HuH-7.5 (cell line): ENCODE measurements around the gene DGKG.

Source experiments
- DNase-seq: peaks from one replicate; pipeline ENCODE4 v3.0.0; 2011; ENCODE audit warnings: low spot score

Gene DGKG

DNA sequence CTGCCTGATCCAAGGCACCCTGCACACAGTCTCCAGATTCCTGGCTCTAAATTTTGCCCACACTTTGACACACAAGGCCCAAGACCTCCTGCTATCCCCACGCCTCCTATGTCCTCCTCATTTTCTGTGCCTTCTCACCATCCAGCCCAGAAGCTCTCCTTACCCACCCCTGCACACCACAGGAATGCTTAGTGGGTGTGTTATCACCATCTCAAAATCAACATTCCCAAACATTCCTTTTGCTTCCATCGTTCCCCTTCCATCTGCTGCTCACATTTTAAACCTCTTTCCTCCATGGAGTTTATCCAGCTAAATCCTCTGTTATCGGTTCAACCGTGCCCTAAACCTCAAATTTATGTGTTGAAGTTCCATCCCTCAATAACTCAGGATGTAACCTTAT, 43.9 kb downstream of the DGKG start:
- DNase-seq = no peak

DNA sequence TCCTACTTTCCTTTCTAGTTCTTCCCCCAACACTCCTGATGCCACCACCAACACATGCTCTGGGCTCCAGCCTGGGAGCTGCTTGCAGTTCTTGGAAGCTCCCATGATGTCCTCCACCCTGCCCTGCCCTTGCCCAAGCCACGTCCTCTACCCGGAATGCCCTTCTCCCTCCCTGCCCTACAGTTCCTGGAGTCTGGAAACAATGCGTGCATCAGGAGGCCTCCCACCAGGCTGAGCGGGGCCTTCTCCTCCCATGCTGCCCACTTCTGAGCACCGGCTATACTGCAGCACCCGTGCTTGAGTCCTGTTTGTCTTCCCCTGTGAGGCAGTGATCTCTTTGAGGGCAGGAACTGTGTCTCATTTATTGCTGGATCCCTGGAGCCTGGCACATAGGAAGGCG, 44.6 kb downstream of the DGKG start:
- DNase-seq = no peak

- DNase-seq = no peak
Observed at GRCh38 chr3:186316666-186317260, 45.3 kb downstream of the DGKG start.

- no peak for DNase-seq
Observed at GRCh38 chr3:186315581-186316354, 46.3 kb downstream of the DGKG start.

- no peak for DNase-seq
Observed at GRCh38 chr3:186314896-186315295, 47.1 kb downstream of the DGKG start.

- DNase-seq = no peak
Observed at GRCh38 chr3:186311441-186311840, 50.6 kb downstream of the DGKG start.

DNA sequence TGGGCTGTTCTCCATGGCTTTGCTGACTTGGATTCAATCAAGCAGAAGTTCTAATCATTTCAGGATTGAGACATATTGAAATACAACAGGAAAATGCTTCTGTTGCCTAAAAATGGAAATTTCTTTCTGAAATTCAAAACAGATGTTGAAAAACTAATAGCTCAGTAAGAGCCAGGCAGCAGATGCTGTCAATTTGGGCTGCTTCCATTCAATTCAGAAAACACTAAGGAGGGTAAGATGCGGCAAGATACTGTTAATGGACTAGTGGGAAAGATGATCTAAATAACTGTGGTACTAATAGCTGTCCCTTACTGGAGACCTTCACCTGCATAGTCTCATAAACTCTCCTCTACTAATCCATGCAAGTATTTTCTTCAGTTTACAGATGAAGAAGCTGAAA, 53.5 kb downstream of the DGKG start:
- DNase-seq = no peak

GRCh38 chr3:186307594-186308221, 54.3 kb downstream of the DGKG start:
- DNase-seq = no peak

DNA sequence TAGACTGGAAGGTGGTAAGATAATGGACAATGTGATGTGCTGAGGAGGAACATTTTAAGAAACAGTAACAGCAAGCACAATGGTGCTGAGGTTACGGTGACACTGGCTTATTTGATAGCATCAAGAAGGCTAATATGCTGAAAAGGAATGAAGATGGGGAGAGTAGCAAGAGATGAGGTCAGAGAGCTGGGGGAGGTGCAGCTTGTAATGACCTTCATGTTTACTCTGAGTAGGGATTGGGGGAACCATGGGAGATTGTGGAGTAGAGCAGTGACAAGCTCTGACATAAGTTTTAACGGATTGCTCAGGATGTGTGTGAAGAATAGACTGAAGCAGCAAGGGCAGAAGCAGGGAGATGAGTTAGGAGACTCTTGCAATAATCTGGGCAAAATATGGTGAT, 56.7 kb downstream of the DGKG start:
- no peak for DNase-seq

GRCh38 chr3:186303965-186304364, 58.1 kb downstream of the DGKG start:
- DNase-seq = no peak

DNA sequence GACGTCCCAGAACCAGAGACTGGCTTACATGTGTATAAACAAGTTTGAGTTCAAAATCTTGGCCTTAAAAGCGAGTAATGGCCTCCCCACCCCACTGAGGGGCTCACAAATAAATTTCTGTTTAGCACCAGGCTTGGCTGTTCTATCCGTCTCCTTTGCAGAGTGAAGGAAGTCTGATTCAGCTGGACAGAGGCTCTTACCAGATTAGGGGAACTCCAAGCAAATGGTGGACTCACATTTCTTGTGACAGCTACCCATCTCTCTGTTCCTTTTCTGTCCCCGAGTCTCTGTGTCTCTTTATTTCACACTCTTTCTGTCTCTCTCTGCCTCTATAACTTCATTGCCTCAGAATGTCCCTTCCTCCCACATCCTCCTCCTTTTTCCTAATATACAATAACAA, 62.7 kb downstream of the DGKG start:
- no peak for DNase-seq

GRCh38 chr3:186298876-186299275, 63.2 kb downstream of the DGKG start:
- no peak for DNase-seq

- DNase-seq = no peak
Observed at GRCh38 chr3:186290796-186291195, 71.2 kb downstream of the DGKG start.

- DNase-seq = no peak
Observed at GRCh38 chr3:186287711-186288110, 74.3 kb downstream of the DGKG start.

DNA sequence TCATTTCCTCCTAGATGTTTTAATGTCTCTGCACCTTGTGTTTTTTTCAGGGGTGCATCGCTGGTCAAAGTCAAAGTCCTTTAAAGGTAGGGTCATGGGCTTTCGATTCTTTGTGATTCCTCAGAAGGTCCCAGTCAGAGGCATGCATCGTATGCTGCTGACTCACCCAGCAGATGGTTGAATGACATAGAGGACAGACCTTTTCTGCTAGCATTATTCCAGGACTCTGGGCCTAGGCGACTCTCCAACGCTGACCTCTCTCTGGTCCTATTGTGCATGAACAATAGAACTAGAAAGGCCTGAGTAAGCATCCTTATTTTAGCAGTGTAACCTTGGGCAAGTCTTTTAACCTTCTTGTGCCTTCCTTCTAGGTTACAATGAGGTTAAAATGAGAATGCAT, 75.9 kb downstream of the DGKG start:
- DNase-seq = no peak

DNA sequence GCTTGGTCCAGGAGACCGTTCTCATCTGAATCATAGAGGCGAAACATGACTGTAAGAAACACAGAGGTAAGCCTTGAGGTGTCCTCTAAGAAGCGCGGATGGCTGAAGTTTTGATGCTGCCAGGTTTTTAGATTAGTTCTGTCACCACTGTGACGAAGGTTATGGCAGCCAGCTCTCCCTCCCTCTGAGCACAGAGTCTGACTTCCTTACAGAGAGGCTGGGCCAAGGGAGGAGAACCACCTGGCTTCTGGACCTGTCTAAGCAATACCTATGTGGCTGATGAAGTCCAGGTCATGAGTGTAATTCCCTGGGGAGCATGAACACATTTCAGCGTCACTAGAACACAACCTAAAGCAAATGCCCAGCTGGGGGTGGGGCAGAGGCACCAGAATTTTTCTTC, 77.4 kb downstream of the DGKG start:
- no peak for DNase-seq

DNA sequence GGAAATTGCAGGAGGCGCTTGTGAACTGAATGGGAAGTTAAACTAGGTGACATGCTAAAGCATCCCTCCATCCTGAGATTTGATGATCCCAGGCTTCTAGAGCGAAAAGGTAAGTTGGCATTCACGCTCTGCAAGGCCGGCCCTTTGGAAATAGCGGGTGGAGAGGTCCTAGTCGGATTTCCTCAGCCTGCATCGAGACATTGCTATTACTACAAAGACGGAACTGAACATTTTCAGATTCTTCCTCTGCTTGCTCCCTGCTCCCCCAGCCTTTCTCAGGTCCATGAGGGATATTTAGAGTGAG, 77.7 kb downstream of the DGKG start:
- no peak for DNase-seq

GRCh38 chr3:186283651-186284348, 78.2 kb downstream of the DGKG start:
- DNase-seq = no peak

DNA sequence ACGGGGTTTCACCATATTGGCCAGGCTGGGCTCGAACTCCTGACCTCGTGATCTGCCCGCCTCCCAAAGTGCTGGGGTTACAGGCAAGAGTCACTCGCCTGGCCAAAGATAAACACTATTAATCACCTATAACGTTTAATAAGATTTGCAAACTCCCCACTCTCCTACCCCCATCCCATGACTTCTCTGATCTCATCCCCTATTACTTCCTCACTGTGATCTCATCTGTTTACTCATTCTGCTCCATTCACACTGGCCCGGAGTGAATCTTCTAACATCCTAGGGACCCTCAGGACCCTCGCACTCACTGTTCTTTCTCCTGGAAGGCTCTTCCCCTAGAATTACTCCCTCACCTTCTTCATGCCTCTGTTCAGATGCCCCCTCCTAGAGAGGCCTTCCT, 78.9 kb downstream of the DGKG start:
- DNase-seq = no peak

- no peak for DNase-seq
Observed at GRCh38 chr3:186281176-186281575, 80.9 kb downstream of the DGKG start.

- no peak for DNase-seq
Observed at GRCh38 chr3:186280737-186281136, 81.3 kb downstream of the DGKG start.

- no peak for DNase-seq
Observed at GRCh38 chr3:186277268-186277909, 84.6 kb downstream of the DGKG start.

DNA sequence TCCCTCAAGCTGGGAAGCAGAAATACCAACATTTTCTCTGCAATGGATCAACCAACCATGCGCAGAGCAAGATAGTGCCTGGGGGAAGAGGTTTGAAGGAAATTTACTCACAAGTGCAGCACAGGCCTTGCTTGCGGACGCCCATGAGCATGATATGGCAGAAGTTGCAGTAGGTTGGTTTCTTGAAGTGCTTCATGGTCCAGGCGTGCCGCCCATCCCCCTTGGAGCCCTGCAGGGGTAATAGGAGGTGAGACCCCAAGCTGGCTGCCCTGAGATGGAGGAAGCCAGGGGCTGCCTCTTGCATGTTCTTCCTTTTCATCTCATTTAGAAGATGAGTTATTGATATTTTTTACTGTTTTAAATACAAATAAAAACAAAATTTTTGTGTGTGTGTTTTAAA, 86.6 kb downstream of the DGKG start:
- DNase-seq = no peak
